Right ventricle myocardium superior (tissue), 1 donor: ENCODE results near the gene PHLDA2. TPM values are rescaled to one million over a fixed set of nuclear protein-coding genes. Genes with fewer than 3 reads are reported as not detected.
"Not testable (repeated sequence)": the region's sequence is repeated elsewhere in the genome, so short reads cannot be mapped to it uniquely, and the experiment has no call there.

Source experiments
- ATAC-seq: fragments of 200-7000 bp; cut with Tn5 transposase; one replicate; pipeline ENCODE4 v1.9.1; 2020; ENCODE audit warnings: mild to moderate bottlenecking; ENCODE audit not compliant: poor library complexity
- DNase-seq: peaks from one replicate; pipeline ENCODE4 v3.0.0-alpha.2; 2020
- intact Hi-C: fragments of 100-400 bp; cut with DNase I; formaldehyde crosslinking; loops from one replicate; pipeline ENCODE4 v1.11.2; 2022
- total RNA-seq: library from RNA; stranded (reverse); fragmentation: NEBNext Ultra II Directional; extraction: Animal tissue kit (Norgen Biotek cat#: 25700); gene quantifications from one replicate; pipeline ENCODE4 v1.2.1, GENCODE V29; 2021
- donor health status: DM: no; HTN: yes; CAD: no; lungs with severe emphysema.

The PHLDA2 gene
- total RNA-seq, 1 donor from 2014 or later, result 1.1 TPM

GRCh38 chr11:2920343-2920742, 8.9 kb downstream of the PHLDA2 start:
- no peak for ATAC-seq
- intact Hi-C loops, result no loop called here
- no peak for DNase-seq

- ATAC-seq (no peak), DNase-seq (no peak)
These were observed 9.4 kb downstream of the PHLDA2 start for GRCh38 chr11:2919837-2920236.

GRCh38 chr11:2919188-2919587, 10.0 kb downstream of the PHLDA2 start:
- DNase-seq (no peak), ATAC-seq (no peak)
- intact Hi-C loops, result no loop called here

More at GRCh38 chr11:2919837-2920236, 9.4 kb downstream of the PHLDA2 start:
- intact Hi-C loops, result no loop called here

GRCh38 chr11:2917842-2918490, 11.3 kb downstream of the PHLDA2 start:
- ATAC-seq (no peak), DNase-seq (no peak)
- intact Hi-C loops, result no loop called here

GRCh38 chr11:2916892-2917645, 12.2 kb downstream of the PHLDA2 start:
- ATAC-seq (no peak), DNase-seq (no peak)
- intact Hi-C loops, result no loop called here

GRCh38 chr11:2916114-2916891, 12.9 kb downstream of the PHLDA2 start:
- DNase-seq (no peak), ATAC-seq (no peak)
- intact Hi-C loops, result no loop called here

GRCh38 chr11:2915473-2915872, 13.7 kb downstream of the PHLDA2 start:
- no peak for ATAC-seq
- DNase-seq, result no peak
- intact Hi-C loops, result no loop called here

- ATAC-seq, result peak; percentile 80
- peak; percentile 87 for DNase-seq
These were observed 14.6 kb downstream of the PHLDA2 start for GRCh38 chr11:2914455-2915195.

GRCh38 chr11:2913776-2914175, 15.4 kb downstream of the PHLDA2 start:
- ATAC-seq (no peak), DNase-seq (no peak)
- intact Hi-C loops, result no loop called here

More at GRCh38 chr11:2914455-2915195, 14.6 kb downstream of the PHLDA2 start:
- intact Hi-C loops, result no loop called here

GRCh38 chr11:2913019-2913431, 16.2 kb downstream of the PHLDA2 start:
- intact Hi-C loops, result no loop called here
- no peak for DNase-seq
- no peak for ATAC-seq

GRCh38 chr11:2912498-2912897, 16.7 kb downstream of the PHLDA2 start:
- ATAC-seq, result peak; percentile 12
- intact Hi-C loops, result no loop called here
- no peak for DNase-seq

GRCh38 chr11:2911785-2912391, 17.3 kb downstream of the PHLDA2 start:
- ATAC-seq (no peak), DNase-seq (no peak)
- intact Hi-C loops, result no loop called here

GRCh38 chr11:2911088-2911784, 18.0 kb downstream of the PHLDA2 start:
- intact Hi-C loops, result no loop called here
- DNase-seq, result no peak
- no peak for ATAC-seq

- DNase-seq (no peak), ATAC-seq (no peak)
- intact Hi-C loops, result no loop called here
These were observed 18.7 kb downstream of the PHLDA2 start for GRCh38 chr11:2910401-2910955.

- intact Hi-C loops, result no loop called here
- DNase-seq, result peak; percentile 62
- ATAC-seq, result no peak
These were observed 19.9 kb downstream of the PHLDA2 start for GRCh38 chr11:2909133-2909902.

- no peak for DNase-seq
- ATAC-seq, result no peak
- intact Hi-C loops, result no loop called here
These were observed 21.1 kb downstream of the PHLDA2 start for GRCh38 chr11:2908130-2908529.

GRCh38 chr11:2905299-2905698, 23.9 kb downstream of the PHLDA2 start:
- ATAC-seq, intact Hi-C loops: not testable (repeated sequence)

More at GRCh38 chr11:2905299-2905698, 23.9 kb downstream of the PHLDA2 start:
- not testable (repeated sequence) for DNase-seq
